Ovary (tissue), 9 donors: ENCODE results near the gene TEKT3. TPM values are rescaled to one million over a fixed set of nuclear protein-coding genes. Genes with fewer than 3 reads are reported as not detected.

Source experiments
- DNase-seq, 5 donors: peaks; one replicate each; pipeline ENCODE4 v3.0.0-alpha.2; 2019 to 2020
- H3K27ac ChIP-seq, 2 donors: fragments of 200-600 bp; one replicate each; pipeline versions ENCODE4 v1.5.1 to v1.8.0; 2019 to 2022
- H3K27me3 ChIP-seq: fragments of 200-600 bp; one replicate; pipeline ENCODE4 v1.8.0; 2022
- H3K36me3 ChIP-seq: fragments of 200-600 bp; sonication (generic); one replicate; pipeline ENCODE4 v1.5.1; 2019
- H3K4me1 ChIP-seq: one replicate; pipeline ENCODE4 v1.8.1; 2013; ENCODE audit warnings: mild to moderate bottlenecking, moderate library complexity; ENCODE audit not compliant: insufficient read depth
- H3K4me3 ChIP-seq: fragments of 200-600 bp; sonication (generic); one replicate; pipeline ENCODE4 v1.5.1; 2017
- H3K9me3 ChIP-seq, 2 donors: fragments of 200-600 bp in 1 of 2; sonication (generic) in 1 of 2; one replicate each; pipeline versions ENCODE4 v1.5.1 to v1.8.1; 2013 to 2019; ENCODE audit warnings: mild to moderate bottlenecking in 1 of 2, moderate library complexity in 1 of 2
- CTCF ChIP-seq, 3 donors: fragments of 450-650 bp in 2 of 3; fragments of 200-600 bp in 1 of 3; IDR thresholded peaks; one replicate each; pipeline versions ENCODE4 v1.5.1 to v1.8.0; 2016 to 2022; ENCODE audit warnings: antibody characterized with exemption in 3 of 3, mild to moderate bottlenecking in 1 of 3
- EP300 ChIP-seq: sonication (generic); formaldehyde crosslinking; IDR thresholded peaks from one replicate; pipeline ENCODE4 v1.6.1; 2017; ENCODE audit warnings: antibody characterized with exemption
- POLR2A ChIP-seq: fragments of 450-650 bp; IDR thresholded peaks from one replicate; pipeline ENCODE4 v1.6.1; 2017; ENCODE audit warnings: antibody characterized with exemption, mild to moderate bottlenecking, moderate library complexity
- WGBS, 3 donors: extraction: QIAGEN DNeasy Blood & Tissue Kit in 1 of 3; methylation state at CpG; one replicate each; pipeline versions ENCODE4 v1.1.5 to v1.1.7; 2013 to 2017; 5-methylcytosine and 5-hydroxymethylcytosine counted together
- intact Hi-C, 4 donors: fragments of 100-400 bp; cut with DNase I; formaldehyde crosslinking; loops; one replicate each; pipeline versions ENCODE4 v1.11.0 to v1.15.1; 2022 to 2023
- polyA plus RNA-seq, 2 donors: library from polyadenylated mRNA; stranded (reverse); fragments of 200-250 nt in 1 of 2; fragments of 350-450 nt in 1 of 2; fragmentation: Illumina TruSeq in 1 of 2; extraction: RNeasy Lipid Tissue Mini Kit (QIAGEN cat#74804) in 1 of 2; gene quantifications; one replicate each; pipeline ENCODE4 v1.2.3, GENCODE V29; 2013 to 2014
- total RNA-seq, 7 donors: library from RNA; depleted of rRNA in 2 of 7; stranded (reverse); fragments of >200 nt in 2 of 7; fragmentation: NEBNext Ultra II Directional in 3 of 7; extraction: Animal tissue kit (Norgen Biotek cat#: 25700) in 3 of 7; gene quantifications; one replicate each; pipeline versions ENCODE4 v1.1.0 to v1.2.4, GENCODE V29; 2016 to 2023
- donor health status: DM: no; HTN: no; CAD: no; lungs with moderate emphysema.
- donor health status: DM: no; HTN: no; CAD: no.
- donor health status: Bipolar disorder and iron deficiency.
- donor health status: DM: yes; HTN: yes; CAD: no.
- donor health status: DM: no; HTN: no; CAD: no.
- donor health status: DM: yes; HTN: yes; CAD: no.

TEKT3 gene
- total and polyA plus RNA-seq, 9 donors, result 0.72 to 4.0 (median 1.6) TPM

- TF ChIP-seq POLR2A, result no peak
- TF ChIP-seq CTCF (IDR thresholded peaks at IDR 0.05), result no peak
- no peak for TF ChIP-seq EP300
- Histone ChIP-seq H3K4me3 (no peak overlapping the region), H3K27me3 (no peaks in the 10 kb centered on the region), H3K4me1 (no peaks in the 10 kb centered on the region), H3K27ac (no peak overlapping the region), H3K9me3 (no peaks in the 10 kb centered on the region), H3K36me3 (no peaks in the 10 kb centered on the region)
- no peak for DNase-seq
- intact Hi-C loops, result no loop called here
- WGBS, 3 donors, result 83 to 86% (median 83%) methylated on average over 1 of the region's 1 CpG
These were observed 6.0 kb downstream of the TEKT3 start for GRCh38 chr17:15335446-15335845.

GRCh38 chr17:15334266-15334665, 7.1 kb downstream of the TEKT3 start:
- no peaks in the 10 kb centered on the region for H3K36me3 ChIP-seq
- H3K4me1 ChIP-seq, result no peaks in the 10 kb centered on the region
- intact Hi-C loops, result no loop called here
- H3K9me3 ChIP-seq, result no peaks in the 10 kb centered on the region
- no peak overlapping the region for H3K27ac ChIP-seq
- TF ChIP-seq POLR2A (no peak), EP300 (no peak), CTCF (IDR thresholded peaks at IDR 0.05) (no peak)
- 88 to 95% (median 90%) methylated on average over 3 of the region's 3 CpGs for WGBS, 3 donors
- no peaks in the 10 kb centered on the region for H3K27me3 ChIP-seq
- H3K4me3 ChIP-seq, result no peak overlapping the region
- no peak for DNase-seq

GRCh38 chr17:15332338-15332737, 9.1 kb downstream of the TEKT3 start:
- Histone ChIP-seq H3K27me3 (no peaks in the 10 kb centered on the region), H3K4me1 (no peaks in the 10 kb centered on the region), H3K9me3 (no peaks in the 10 kb centered on the region), H3K36me3 (no peaks in the 10 kb centered on the region), H3K4me3 (no peak overlapping the region), H3K27ac (no peak overlapping the region)
- no peak for DNase-seq
- WGBS, 3 donors, result 62 to 65% (median 63%) methylated on average over 6 of the region's 6 CpGs
- TF ChIP-seq POLR2A (no peak), CTCF (IDR thresholded peaks at IDR 0.05) (no peak), EP300 (no peak)
- intact Hi-C loops, result no loop called here

- H3K4me1 ChIP-seq, result no peaks in the 10 kb centered on the region
- WGBS, 3 donors, result 59 to 77% (median 66%) methylated on average over 4 of the region's 4 CpGs
- H3K27me3 ChIP-seq, result no peaks in the 10 kb centered on the region
- H3K36me3 ChIP-seq, result no peaks in the 10 kb centered on the region
- no peaks in the 10 kb centered on the region for H3K9me3 ChIP-seq
- DNase-seq, result no peak
- H3K27ac ChIP-seq, result no peak overlapping the region
- no peak overlapping the region for H3K4me3 ChIP-seq
- intact Hi-C loops, result no loop called here
- TF ChIP-seq POLR2A (no peak), CTCF (IDR thresholded peaks at IDR 0.05) (no peak), EP300 (no peak)
These were observed 18.3 kb downstream of the TEKT3 start for GRCh38 chr17:15323131-15323530.
